ENCODE measurements around the gene LMX1A.

The LMX1A gene

GRCh38 chr1:165339164-165339563 lies 17.4 kb downstream of the LMX1A start:
- POLR2A ChIA-PET, result no interaction called here
- H3K36me3 ChIP-seq (ENCODE audit: control insufficient read depth in 2 of 2, insufficient read depth in 1 of 2, low read length in 2 of 2), result no peaks in the 10 kb centered on the region
- no peak overlapping the region for H3K4me3 ChIP-seq (ENCODE audit: low read depth, low read length)
- CTCF ChIA-PET, result interaction anchor here (1.8 to 1.9 kb wide), 2 partner anchors 28 to 30 kb away, joined by 4 to 5 read pairs; no protein-coding TSS in a partner anchor
- H3K27ac ChIP-seq (ENCODE audit: extremely low read depth, low read depth, low read length), result no peak overlapping the region
- no peaks in the 10 kb centered on the region for H3K4me1 ChIP-seq (ENCODE audit: control insufficient read depth, insufficient read depth, low read length)
- TF ChIP-seq INSM2 (tag by site-specific recombination; IDR thresholded peaks at IDR 0.05) (no peak), WT1 (tag by site-specific recombination; IDR thresholded peaks at IDR 0.05) (no peak), ZNF175 (tag by site-specific recombination; IDR thresholded peaks at IDR 0.05) (no peak), MEIS1 (CRISPR knock-in tag; IDR thresholded peaks at IDR 0.05; ENCODE audit: borderline replicate concordance) (no peak), TCF7L2 (IDR thresholded peaks at IDR 0.05; ENCODE audit: borderline replicate concordance, low read depth, low read length) (no peak), KLF17 (tag by site-specific recombination; IDR thresholded peaks at IDR 0.05) (no peak), ZNF433 (tag by site-specific recombination; IDR thresholded peaks at IDR 0.05; ENCODE audit: low read depth) (no peak), ZNF518A (tag by site-specific recombination; conservative IDR thresholded peaks at IDR 0.05; ENCODE audit: low read depth) (no peak), SCRT1 (tag by site-specific recombination; IDR thresholded peaks at IDR 0.05; ENCODE audit: borderline replicate concordance) (no peak), ZFP41 (tag by site-specific recombination; IDR thresholded peaks at IDR 0.05; ENCODE audit: borderline replicate concordance) (no peak), ZNF274 (IDR thresholded peaks at IDR 0.05; ENCODE audit: low read length) (no peak), ZNF274 (tag by site-specific recombination; IDR thresholded peaks at IDR 0.05; ENCODE audit: borderline replicate concordance) (no peak), ZNF169 (tag by site-specific recombination; IDR thresholded peaks at IDR 0.05) (no peak), PRDM4 (tag by site-specific recombination; IDR thresholded peaks at IDR 0.05) (no peak)
- H3K9me3 ChIP-seq (ENCODE audit: control insufficient read depth, insufficient read depth, low read depth, low read length), result no peaks in the 10 kb centered on the region

- Histone ChIP-seq H3K27ac (ENCODE audit: extremely low read depth, low read depth, low read length) (no peak overlapping the region), H3K9me3 (ENCODE audit: control insufficient read depth, insufficient read depth, low read depth, low read length) (no peaks in the 10 kb centered on the region), H3K36me3 (ENCODE audit: control insufficient read depth in 2 of 2, insufficient read depth in 1 of 2, low read length in 2 of 2) (no peaks in the 10 kb centered on the region), H3K4me3 (ENCODE audit: low read depth, low read length) (no peak overlapping the region), H3K4me1 (ENCODE audit: control insufficient read depth, insufficient read depth, low read length) (no peaks in the 10 kb centered on the region)
- no peak for TF ChIP-seq ZNF701 (tag by site-specific recombination; IDR thresholded peaks at IDR 0.05)
- no peak for TF ChIP-seq KLF9 (tag by site-specific recombination; IDR thresholded peaks at IDR 0.05; ENCODE audit: low read depth)
- no peak for TF ChIP-seq FEZF1 (tag by site-specific recombination; IDR thresholded peaks at IDR 0.05)
- TF ChIP-seq ZNF133 (tag by site-specific recombination; IDR thresholded peaks at IDR 0.05), result no peak
- no peak for TF ChIP-seq ZNF274 (IDR thresholded peaks at IDR 0.05; ENCODE audit: low read length)
- TF ChIP-seq ZNF274 (tag by site-specific recombination; IDR thresholded peaks at IDR 0.05; ENCODE audit: borderline replicate concordance), result no peak
- no peak for TF ChIP-seq KLF7 (tag by site-specific recombination; IDR thresholded peaks at IDR 0.05; ENCODE audit: borderline replicate concordance)
- CTCF ChIA-PET, result no interaction called here
- POLR2A ChIA-PET, result no interaction called here
These were observed 26.0 kb downstream of the LMX1A start for GRCh38 chr1:165330483-165330882.

Data from HEK293 (cell line).